ENCODE measurements around the gene R3HDM2.

GRCh38 chr12:57430112-57430930 is 522 bp downstream of the R3HDM2 start:
- TF ChIP-seq CTCF (IDR thresholded peaks at IDR 0.05) (no peak), POLR2AphosphoS5 (IDR thresholded peaks at IDR 0.05) (no peak), POLR2A (IDR thresholded peaks at IDR 0.05) (no peak)

All from transverse colon (tissue), 4 donors.